ENCODE data around the gene PTPRN2. TPM values are rescaled to one million over a fixed set of nuclear protein-coding genes. Genes with fewer than 3 reads are reported as not detected.

The PTPRN2 gene
- total RNA-seq, 1 experiment from 2014 or later = 1.1 TPM

DNA sequence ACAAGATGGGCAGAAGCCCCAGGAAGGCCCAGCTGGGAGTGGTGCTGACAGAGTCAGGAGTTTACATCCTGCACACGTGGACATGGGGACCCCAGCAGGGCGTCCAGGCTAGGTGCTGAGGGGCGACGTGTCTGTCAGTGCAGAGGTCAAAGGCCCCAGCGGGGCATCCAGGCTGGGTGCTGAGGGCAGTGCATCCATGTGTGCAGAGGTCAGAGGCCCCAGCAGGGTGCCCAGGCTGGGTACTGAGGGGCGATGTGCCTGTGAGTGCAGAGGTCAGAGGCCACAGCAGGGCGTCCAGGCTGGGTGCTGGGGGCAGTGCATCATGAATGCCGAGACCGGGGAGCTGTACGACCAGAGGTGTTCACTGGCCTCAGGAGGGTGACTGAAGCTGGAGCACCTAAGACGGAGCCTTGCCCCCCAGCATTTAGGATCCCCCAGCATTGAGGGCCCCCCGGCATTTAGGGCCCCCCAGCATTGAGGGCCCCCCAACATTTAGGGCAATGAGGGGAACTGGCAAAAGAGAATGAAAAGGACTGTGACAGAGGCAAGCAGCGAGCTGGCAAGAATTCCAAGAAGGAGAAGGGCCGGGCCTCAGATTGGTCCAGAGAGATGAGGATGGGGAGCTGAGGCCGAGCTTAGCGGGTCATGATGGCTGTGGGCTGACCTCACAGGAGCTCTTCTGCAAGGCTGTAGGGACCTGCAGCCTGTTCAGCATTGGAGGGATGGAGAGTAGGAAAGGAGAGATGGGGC, 474.9 kb downstream of the PTPRN2 start:
- DNase-seq (ENCODE audit: low read depth, low spot score) (no peak), ATAC-seq (no peak)
- intact Hi-C loops (cut with micrococcal nuclease; ENCODE audit: unreplicated experiment) (no loop called here), in situ Hi-C loops (cut with HindIII; ENCODE audit: low pct_unique_long_range_greater_than_20kb, low sequenced_read_pairs) (no loop called here)
- H3K27me3 ChIP-seq (ENCODE audit: control insufficient read depth, insufficient read depth, low read length) = no peaks in the 10 kb centered on the region
- no peak overlapping the region for H3K27ac ChIP-seq (ENCODE audit: low read length)
- peaks cover 8% of the 10 kb centered on the region for H3K9me3 ChIP-seq (ENCODE audit: control insufficient read depth, insufficient read depth, low read depth, low read length)
- ChIA-PET POLR2A (no interaction called here), CTCF (no interaction called here)
- BruUV-seq (replicated peaks) = no TSS peak
- TF ChIP-seq TCF7L2 (IDR thresholded peaks at IDR 0.05; ENCODE audit: low read depth, low read length) = no peak
- no peak for TF ChIP-seq POLR2AphosphoS5 (IDR thresholded peaks at IDR 0.05; ENCODE audit: low read depth, low read length)
- H3K4me1 ChIP-seq (ENCODE audit: control insufficient read depth, insufficient read depth, low read length) = no peaks in the 10 kb centered on the region
- H3K4me3 ChIP-seq (ENCODE audit: low read depth in 2 of 2, low read length in 2 of 2) = no peak overlapping the region
- H3K36me3 ChIP-seq (ENCODE audit: control insufficient read depth, insufficient read depth, low read length) = no peaks in the 10 kb centered on the region

- no peak overlapping the region for H3K27ac ChIP-seq (ENCODE audit: low read length)
- BruUV-seq (replicated peaks) = no TSS peak
- TF ChIP-seq SIN3A (IDR thresholded peaks at IDR 0.05; ENCODE audit: borderline replicate concordance, insufficient read depth, low read depth, low read length) (no peak), TCF7L2 (IDR thresholded peaks at IDR 0.05; ENCODE audit: low read depth, low read length) (no peak), POLR2AphosphoS5 (IDR thresholded peaks at IDR 0.05; ENCODE audit: low read depth, low read length) (no peak), CTCF (IDR thresholded peaks at IDR 0.05) (no peak)
- TF ChIP-seq, protein P1, sequence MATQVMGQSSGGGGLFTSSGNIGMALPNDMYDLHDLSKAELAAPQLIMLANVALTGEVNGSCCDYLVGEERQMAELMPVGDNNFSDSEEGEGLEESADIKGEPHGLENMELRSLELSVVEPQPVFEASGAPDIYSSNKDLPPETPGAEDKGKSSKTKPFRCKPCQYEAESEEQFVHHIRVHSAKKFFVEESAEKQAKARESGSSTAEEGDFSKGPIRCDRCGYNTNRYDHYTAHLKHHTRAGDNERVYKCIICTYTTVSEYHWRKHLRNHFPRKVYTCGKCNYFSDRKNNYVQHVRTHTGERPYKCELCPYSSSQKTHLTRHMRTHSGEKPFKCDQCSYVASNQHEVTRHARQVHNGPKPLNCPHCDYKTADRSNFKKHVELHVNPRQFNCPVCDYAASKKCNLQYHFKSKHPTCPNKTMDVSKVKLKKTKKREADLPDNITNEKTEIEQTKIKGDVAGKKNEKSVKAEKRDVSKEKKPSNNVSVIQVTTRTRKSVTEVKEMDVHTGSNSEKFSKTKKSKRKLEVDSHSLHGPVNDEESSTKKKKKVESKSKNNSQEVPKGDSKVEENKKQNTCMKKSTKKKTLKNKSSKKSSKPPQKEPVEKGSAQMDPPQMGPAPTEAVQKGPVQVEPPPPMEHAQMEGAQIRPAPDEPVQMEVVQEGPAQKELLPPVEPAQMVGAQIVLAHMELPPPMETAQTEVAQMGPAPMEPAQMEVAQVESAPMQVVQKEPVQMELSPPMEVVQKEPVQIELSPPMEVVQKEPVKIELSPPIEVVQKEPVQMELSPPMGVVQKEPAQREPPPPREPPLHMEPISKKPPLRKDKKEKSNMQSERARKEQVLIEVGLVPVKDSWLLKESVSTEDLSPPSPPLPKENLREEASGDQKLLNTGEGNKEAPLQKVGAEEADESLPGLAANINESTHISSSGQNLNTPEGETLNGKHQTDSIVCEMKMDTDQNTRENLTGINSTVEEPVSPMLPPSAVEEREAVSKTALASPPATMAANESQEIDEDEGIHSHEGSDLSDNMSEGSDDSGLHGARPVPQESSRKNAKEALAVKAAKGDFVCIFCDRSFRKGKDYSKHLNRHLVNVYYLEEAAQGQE (IDR thresholded peaks at IDR 0.05; ENCODE audit: insufficient read depth in 1 of 2, low read depth in 2 of 2, low read length in 1 of 2) = no peak
- H3K4me3 ChIP-seq (ENCODE audit: low read depth in 2 of 2, low read length in 2 of 2) = no peak overlapping the region
- DNase-seq (ENCODE audit: low read depth, low spot score) (no peak), ATAC-seq (no peak)
- H3K4me1 ChIP-seq (ENCODE audit: control insufficient read depth, insufficient read depth, low read length) = no peaks in the 10 kb centered on the region
- ChIA-PET CTCF (no interaction called here), POLR2A (no interaction called here)
- in situ Hi-C loops (cut with HindIII; ENCODE audit: low pct_unique_long_range_greater_than_20kb, low sequenced_read_pairs) (no loop called here), intact Hi-C loops (cut with micrococcal nuclease; ENCODE audit: unreplicated experiment) (no loop called here)
- H3K27me3 ChIP-seq (ENCODE audit: control insufficient read depth, insufficient read depth, low read length) = no peaks in the 10 kb centered on the region
- H3K9me3 ChIP-seq (ENCODE audit: control insufficient read depth, insufficient read depth, low read depth, low read length) = peaks cover under 1% of the 10 kb centered on the region
- H3K36me3 ChIP-seq (ENCODE audit: control insufficient read depth, insufficient read depth, low read length) = no peaks in the 10 kb centered on the region
Measured at GRCh38 chr7:158111906-158112570, 475.6 kb downstream of the PTPRN2 start.
